GM10847 (cell line): ENCODE results near the gene CIAPIN1.

Source experiments
- POLR2A ChIP-seq: IDR thresholded peaks from 2 replicates; pipeline ENCODE4 v1.6.1; 2011; ENCODE audit not compliant: insufficient read length; ENCODE audit errors: extremely low read depth

The CIAPIN1 gene

GRCh38 chr16:57383276-57384247 lies 63.6 kb downstream of the CIAPIN1 start:
- no peak for TF ChIP-seq POLR2A

- TF ChIP-seq POLR2A: no peak
Observed at GRCh38 chr16:57382535-57383275, 64.5 kb downstream of the CIAPIN1 start.

GRCh38 chr16:57381791-57382534 lies 65.2 kb downstream of the CIAPIN1 start:
- TF ChIP-seq POLR2A: no peak

- no peak for TF ChIP-seq POLR2A
Observed at GRCh38 chr16:57380671-57381462, 66.3 kb downstream of the CIAPIN1 start.

GRCh38 chr16:57379579-57379978 lies 67.6 kb downstream of the CIAPIN1 start:
- no peak for TF ChIP-seq POLR2A
